Smooth muscle cell (in vitro differentiated cells): Measurements from ENCODE around the gene COL13A1. TPM values are rescaled to one million over a fixed set of nuclear protein-coding genes. Genes with fewer than 3 reads are reported as not detected.
A peak's percentile ranks its signal among the peaks of the same experiment; 100 is the strongest.

Experiments
- DNase-seq: peaks from one replicate; lab custom pipeline; 2025; ENCODE audit not compliant: unreplicated experiment; lab: John Stamatoyannopoulos, UW
- H2AFZ ChIP-seq: fragments of 200-600 bp; sonication (generic); 2 replicates; pipeline ENCODE4 v1.6.0; 2016; ENCODE audit warnings: antibody characterized with exemption, low read depth, mild to moderate bottlenecking
- H3F3A ChIP-seq: fragments of 200-600 bp; sonication (generic); 2 replicates; pipeline ENCODE4 v1.6.0; 2017; ENCODE audit warnings: antibody characterized with exemption, low read depth
- H3K27ac ChIP-seq: fragments of 200-600 bp; sonication (generic); 2 replicates; pipeline ENCODE4 v1.5.1; 2016; ENCODE audit warnings: low read depth, mild to moderate bottlenecking
- H3K27me3 ChIP-seq: fragments of 200-600 bp; sonication (generic); 2 replicates; pipeline ENCODE4 v1.6.1; 2016; ENCODE audit warnings: low read depth, mild to moderate bottlenecking
- H3K36me3 ChIP-seq: fragments of 200-600 bp; sonication (generic); 2 replicates; pipeline ENCODE4 v1.5.1; 2016; ENCODE audit warnings: low read depth
- H3K4me1 ChIP-seq: fragments of 200-600 bp; sonication (generic); 2 replicates; pipeline ENCODE4 v1.5.1; 2016; ENCODE audit warnings: low read depth
- H3K4me2 ChIP-seq: fragments of 200-600 bp; sonication (generic); 2 replicates; pipeline ENCODE4 v1.6.0; 2016; ENCODE audit warnings: mild to moderate bottlenecking
- H3K4me3 ChIP-seq: fragments of 200-600 bp; sonication (generic); 2 replicates; pipeline ENCODE4 v1.5.1; 2016; ENCODE audit warnings: mild to moderate bottlenecking
- H3K79me2 ChIP-seq: fragments of 200-600 bp; sonication (generic); 2 replicates; pipeline ENCODE4 v1.6.0; 2016; ENCODE audit warnings: low read depth, mild to moderate bottlenecking
- H3K9ac ChIP-seq: fragments of 200-600 bp; sonication (generic); 2 replicates; pipeline ENCODE4 v1.6.0; 2016; ENCODE audit warnings: low read depth
- H3K9me3 ChIP-seq: fragments of 200-600 bp; sonication (generic); replicated peaks from 2 replicates; pipeline ENCODE4 v1.5.1; 2016; ENCODE audit warnings: low read depth
- H4K20me1 ChIP-seq: fragments of 200-600 bp; sonication (generic); 2 replicates; pipeline ENCODE4 v1.6.0; 2016; ENCODE audit warnings: low read depth
- CTCF ChIP-seq: fragments of 200-600 bp; sonication (generic); IDR thresholded peaks from 2 replicates; pipeline ENCODE4 v1.5.1; 2017; ENCODE audit warnings: borderline replicate concordance, mild to moderate bottlenecking, antibody characterized with exemption; ENCODE audit not compliant: insufficient read depth, poor library complexity, severe bottlenecking
- WGBS: methylation state at CpG from one replicate; pipeline ENCODE4 v1.1.7; 2016; ENCODE audit warnings: low lambda C conversion rate; 5-methylcytosine and 5-hydroxymethylcytosine counted together
- polyA plus RNA-seq: library from polyadenylated mRNA; unstranded; fragments of >200 nt; fragmentation: Nextera tagmentation; extraction: Ambion mirVana; gene quantifications from 2 replicates; pipeline ENCODE4 v1.2.1, GENCODE V29; 2016
- total RNA-seq: library from RNA; depleted of rRNA; stranded (reverse); fragments of >200 nt; gene quantifications from 2 replicates; pipeline ENCODE4 v1.2.3, GENCODE V29; 2014

Gene COL13A1
- total and polyA plus RNA-seq, 2 experiments from 2014 or later: 6.1 to 15.0 TPM

- no peaks in the 10 kb centered on the region for H3K9me3 ChIP-seq
- peaks cover 28% of the 10 kb centered on the region for H3K4me1 ChIP-seq
- H3K4me2 ChIP-seq: no peak overlapping the region
- no peak overlapping the region for H2AFZ ChIP-seq
- no peaks in the 10 kb centered on the region for H4K20me1 ChIP-seq
- no peak for DNase-seq
- H3K4me3 ChIP-seq: no peak overlapping the region
- H3K9ac ChIP-seq: no peak overlapping the region
- 93% methylated on average over 16 of the region's 16 CpGs for WGBS
- TF ChIP-seq CTCF: no peak
- H3K27ac ChIP-seq: no peak overlapping the region
- H3K36me3 ChIP-seq: no peaks in the 10 kb centered on the region
- H3K27me3 ChIP-seq: no peaks in the 10 kb centered on the region
- no peaks in the 10 kb centered on the region for H3K79me2 ChIP-seq
- H3F3A ChIP-seq: peaks cover 9% of the 10 kb centered on the region
Measured at GRCh38 chr10:69862882-69863530, 61.3 kb downstream of the COL13A1 start.

- Histone ChIP-seq H3K27me3 (no peaks in the 10 kb centered on the region), H3K9ac (no peak overlapping the region), H3K4me3 (no peak overlapping the region), H3K36me3 (no peaks in the 10 kb centered on the region), H3K9me3 (no peaks in the 10 kb centered on the region), H3K4me2 (peak overlapping the region; percentile 43), H2AFZ (no peak overlapping the region), H3K4me1 (peaks cover 33% of the 10 kb centered on the region), H3F3A (peaks cover 9% of the 10 kb centered on the region), H3K27ac (peak overlapping the region; percentile 55), H3K79me2 (no peaks in the 10 kb centered on the region), H4K20me1 (no peaks in the 10 kb centered on the region)
- DNase-seq: no peak
- WGBS: 68% methylated on average over 5 of the region's 5 CpGs
- TF ChIP-seq CTCF: no peak
Measured at GRCh38 chr10:69863580-69863979, 61.9 kb downstream of the COL13A1 start.

GRCh38 chr10:69864321-69864720 is 62.6 kb downstream of the COL13A1 start:
- Histone ChIP-seq H3K36me3 (no peaks in the 10 kb centered on the region), H3K4me3 (no peak overlapping the region), H3K27me3 (no peaks in the 10 kb centered on the region), H3K4me1 (peaks cover 33% of the 10 kb centered on the region), H3F3A (peaks cover 9% of the 10 kb centered on the region), H3K9ac (no peak overlapping the region), H3K9me3 (no peaks in the 10 kb centered on the region), H4K20me1 (no peaks in the 10 kb centered on the region), H3K4me2 (peak overlapping the region; percentile 43), H2AFZ (no peak overlapping the region), H3K79me2 (no peaks in the 10 kb centered on the region), H3K27ac (peak overlapping the region; percentile 55)
- no peak for TF ChIP-seq CTCF
- no peak for DNase-seq
- WGBS: 21% methylated on average over 3 of the region's 3 CpGs

- H3K4me1 ChIP-seq: peaks cover 33% of the 10 kb centered on the region
- H3K9me3 ChIP-seq: no peaks in the 10 kb centered on the region
- H2AFZ ChIP-seq: no peak overlapping the region
- H3K27me3 ChIP-seq: no peaks in the 10 kb centered on the region
- WGBS: 82% methylated on average over 1 of the region's 1 CpG
- no peak overlapping the region for H3K9ac ChIP-seq
- H3K79me2 ChIP-seq: no peaks in the 10 kb centered on the region
- no peaks in the 10 kb centered on the region for H3K36me3 ChIP-seq
- peaks cover 9% of the 10 kb centered on the region for H3F3A ChIP-seq
- H3K4me3 ChIP-seq: no peak overlapping the region
- DNase-seq: no peak
- H4K20me1 ChIP-seq: no peaks in the 10 kb centered on the region
- no peak for TF ChIP-seq CTCF
- no peak overlapping the region for H3K4me2 ChIP-seq
- H3K27ac ChIP-seq: no peak overlapping the region
Measured at GRCh38 chr10:69865450-69865849, 63.7 kb downstream of the COL13A1 start.
